ENCODE data around the gene FAM200A.
A peak's percentile ranks its signal among the peaks of the same experiment; 100 is the strongest.

FAM200A gene

DNA sequence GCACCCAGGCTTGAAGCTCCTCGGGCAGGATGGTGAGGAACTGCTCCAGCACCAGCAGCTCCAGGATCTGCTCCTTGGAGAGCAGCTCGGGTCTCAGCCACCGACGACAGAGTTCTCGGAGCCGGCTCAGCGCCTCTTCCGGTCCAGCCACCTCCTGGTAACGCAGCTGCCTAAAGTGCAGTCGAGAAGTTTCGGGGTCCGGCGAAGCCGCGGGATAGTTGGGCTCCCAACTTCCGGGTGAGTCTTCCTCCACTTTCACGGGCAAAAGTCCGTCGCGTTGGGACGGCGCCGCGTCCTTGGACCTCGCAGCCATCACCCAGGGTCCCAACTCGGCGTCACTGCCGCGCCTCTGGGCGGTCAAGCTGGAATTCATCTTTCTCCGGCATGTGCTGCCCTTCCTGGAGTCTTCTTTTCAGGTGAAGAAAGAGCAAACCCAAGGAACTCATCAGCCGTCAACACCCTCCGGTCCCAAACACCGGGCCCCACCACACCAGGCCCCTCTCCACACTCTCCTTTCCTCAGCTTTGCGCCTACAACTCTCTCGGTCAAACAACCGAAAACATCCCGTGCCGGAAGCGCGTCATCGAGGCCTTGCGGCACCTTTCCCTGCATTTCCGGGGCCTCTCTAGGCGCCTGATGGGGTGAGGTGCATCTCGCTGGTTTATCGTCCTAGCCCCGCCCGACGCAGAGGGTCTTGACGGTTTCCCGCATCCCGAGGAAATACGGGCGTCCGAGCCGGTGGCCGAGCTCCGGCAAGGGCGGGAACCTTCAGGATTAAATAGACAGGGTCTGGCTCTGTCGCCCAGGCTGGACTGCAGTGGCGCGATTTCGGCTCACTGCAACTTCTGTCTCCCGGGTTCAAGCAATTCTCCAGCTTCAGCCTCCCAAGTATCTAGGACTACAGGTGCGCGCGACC, 51.9 kb downstream of the FAM200A start, which contains the start of gene ZNF394:
TSS of gene ZNF394 (minus strand) at position 561 of the 916 bp plus-strand sequence. CDS start at position 373, 188 bp downstream.
- peak; percentile 93 to 96 for DNase-seq

DNA sequence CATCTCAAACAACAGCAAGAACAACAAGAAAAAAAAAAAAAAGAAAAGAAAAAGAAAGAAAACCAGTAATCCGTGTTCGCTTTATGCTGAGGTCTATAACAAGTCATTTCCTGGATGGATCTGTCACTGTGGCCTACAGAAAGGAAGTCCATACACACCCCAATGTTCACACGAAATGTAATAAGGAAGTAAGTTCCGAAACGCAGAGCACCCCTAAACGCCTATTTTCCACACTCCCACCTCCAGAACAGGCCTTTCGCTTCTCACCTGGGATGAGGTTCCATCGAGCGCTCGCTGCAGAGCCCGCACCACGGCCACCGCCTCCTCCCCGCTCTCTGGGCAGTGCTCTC, 52.6 kb downstream of the FAM200A start:
- no peak for DNase-seq

DNA sequence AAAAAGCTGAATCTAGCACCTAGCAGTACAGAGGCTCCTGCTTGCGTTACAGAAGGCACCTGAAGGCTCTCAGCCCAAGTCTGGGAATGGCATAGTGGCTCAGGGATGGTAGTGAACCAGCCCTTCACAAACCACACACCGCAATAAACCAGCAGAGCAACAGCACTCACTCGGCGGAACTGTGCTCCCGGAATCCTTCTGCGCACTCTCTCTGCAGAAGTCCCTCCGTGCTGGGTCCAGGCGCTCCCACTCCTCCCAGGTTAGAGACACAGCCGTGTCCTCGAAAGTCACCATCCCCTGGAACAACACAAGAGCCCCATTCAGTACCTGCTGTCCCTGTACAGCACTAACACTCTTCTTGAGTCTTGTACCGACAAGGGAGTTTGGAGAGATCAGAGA, 53.4 kb downstream of the FAM200A start:
- no peak for DNase-seq

DNA sequence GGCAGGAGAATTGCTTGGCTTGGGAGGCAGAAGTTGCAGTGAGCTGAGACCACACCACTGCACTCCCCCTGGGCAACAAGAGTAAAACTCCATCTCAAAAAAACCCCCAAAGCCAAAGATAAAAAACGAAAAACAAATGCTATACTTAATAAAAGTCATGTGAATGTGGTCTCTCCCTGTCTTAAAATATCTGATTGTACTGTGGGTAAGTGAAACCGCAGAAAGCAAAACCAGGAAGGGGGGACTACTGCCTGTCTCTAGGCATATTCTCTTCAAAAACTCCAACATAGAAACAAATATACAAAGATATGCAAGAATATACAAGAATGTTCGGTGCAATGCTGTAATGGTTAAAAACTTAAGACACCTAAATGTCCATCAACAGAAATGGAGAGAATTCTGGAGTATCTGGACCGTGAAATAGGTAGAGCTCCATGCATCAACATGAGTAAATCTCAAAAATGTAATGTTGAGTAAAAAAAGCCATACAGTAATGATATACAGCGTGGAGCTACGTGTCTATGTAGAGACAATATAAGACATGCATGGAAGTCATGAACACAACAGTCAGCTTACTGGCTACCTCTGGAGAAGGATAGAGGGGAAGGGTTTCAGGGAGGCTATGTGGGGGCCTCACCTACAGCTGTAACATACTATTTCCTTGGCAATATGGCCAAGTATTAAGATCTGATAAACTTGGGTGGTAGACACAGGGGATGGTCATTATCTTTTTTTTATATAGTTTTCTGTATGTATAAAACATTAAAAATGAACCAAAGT, 54.0 kb downstream of the FAM200A start:
- no peak for DNase-seq

Measured in NCI-H2081 (cell line).